Activated naive CD4-positive, alpha-beta T cell treated with anti-CD3 and anti-CD28 coated beads for 36 hours (primary cell): Measurements from ENCODE around the gene SPATA24. TPM values are rescaled to one million over a fixed set of nuclear protein-coding genes. Genes with fewer than 3 reads are reported as not detected.
A peak's percentile ranks its signal among the peaks of the same experiment; 100 is the strongest.

Experiments used
- CTCF ChIA-PET: fragments of 350-600 bp; sonication (Branson Sonifier 250); formaldehyde crosslinking; loops from one replicate; lab custom pipeline; 2021; ENCODE audit warnings: antibody characterized with exemption; lab: Charles Lee
- DNase-seq: peaks from one replicate; pipeline ENCODE4 v3.0.0-alpha.2; 2020
- H3K27ac Mint-ChIP-seq: one replicate; pipeline ENCODE4 v1.8.0; 2021; ENCODE audit warnings: mild to moderate bottlenecking, mixed read lengths
- H3K27me3 Mint-ChIP-seq: one replicate; pipeline ENCODE4 v1.8.0; 2021; ENCODE audit warnings: low read depth, mixed read lengths
- H3K36me3 Mint-ChIP-seq: one replicate; pipeline ENCODE4 v1.8.0; 2021; ENCODE audit warnings: low read depth, mixed read lengths
- H3K4me1 Mint-ChIP-seq: one replicate; pipeline ENCODE4 v1.8.0; 2021; ENCODE audit warnings: low read depth, mixed read lengths
- H3K4me3 Mint-ChIP-seq: one replicate; pipeline ENCODE4 v1.8.0; 2021; ENCODE audit warnings: mild to moderate bottlenecking, moderate library complexity, mixed read lengths
- H3K9me3 Mint-ChIP-seq: one replicate; pipeline ENCODE4 v1.8.0; 2021; ENCODE audit warnings: mixed read lengths
- intact Hi-C: fragments of 100-400 bp; cut with micrococcal nuclease; formaldehyde crosslinking; loops from one replicate; pipeline ENCODE4 v1.15.1; 2023
- total RNA-seq, 2 experiments: library from RNA; stranded (reverse); gene quantifications; one replicate each; pipeline ENCODE4 v1.2.3, GENCODE V29; 2021

SPATA24 gene
- total RNA-seq, 2 experiments from 2014 or later, result 6.0 to 7.4 TPM

DNA sequence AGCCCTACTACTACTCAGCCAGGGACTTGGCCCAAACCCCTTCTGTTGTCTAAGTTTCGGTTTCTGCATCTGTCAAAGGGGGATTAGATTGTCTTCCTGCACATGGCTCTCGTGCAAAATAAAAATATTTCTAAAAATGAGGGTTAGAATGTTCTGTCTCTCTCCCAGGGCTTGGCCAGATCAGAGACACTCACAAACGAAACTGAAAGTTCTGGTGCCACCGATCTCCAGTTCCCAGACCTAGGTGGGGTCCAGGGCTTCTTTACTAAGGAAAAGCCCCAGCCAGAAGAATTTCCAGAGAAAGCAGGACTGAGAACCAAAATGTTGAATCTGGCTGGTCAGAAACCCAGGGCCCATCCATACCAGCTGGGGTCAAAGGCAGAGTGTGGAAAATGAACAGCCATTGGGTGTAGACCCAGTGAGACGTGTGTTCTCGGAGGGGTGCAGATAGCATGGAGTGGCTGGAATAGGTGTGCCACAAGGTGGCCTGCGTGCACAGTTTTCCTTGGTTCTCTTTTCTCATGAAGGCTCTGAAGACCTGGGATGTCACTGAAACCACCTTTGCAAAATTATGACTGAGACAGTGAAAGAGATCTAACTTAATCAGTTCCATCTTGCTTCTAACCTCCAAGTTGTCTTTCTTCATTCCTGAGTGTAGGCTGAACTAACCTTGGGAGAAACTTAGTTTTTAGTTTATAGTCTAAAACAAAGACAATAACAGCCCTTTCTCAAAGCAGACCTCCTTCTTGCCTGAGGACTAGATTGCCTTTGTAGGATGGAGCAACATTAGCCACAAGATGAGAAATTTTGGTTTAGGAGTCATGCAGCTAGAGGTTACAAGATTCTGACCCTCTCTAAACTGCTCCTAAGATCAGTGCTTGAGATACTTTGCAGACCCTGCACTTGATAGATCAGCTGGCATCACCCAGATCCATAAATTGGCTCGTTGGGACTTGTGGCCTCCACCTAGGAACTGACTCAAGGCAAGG, 18.5 kb downstream of the SPATA24 start:
- no peaks in the 10 kb centered on the region for H3K9me3 Mint-ChIP-seq
- intact Hi-C loops, result no loop called here
- H3K27me3 Mint-ChIP-seq, result no peaks in the 10 kb centered on the region
- peaks cover 30% of the 10 kb centered on the region for H3K4me1 Mint-ChIP-seq
- no peaks in the 10 kb centered on the region for H3K36me3 Mint-ChIP-seq
- peak; percentile 55 for DNase-seq
- CTCF ChIA-PET, result interaction anchor here (0.6 to 2.2 kb wide), 2 partner anchors 17 to 126 kb away, joined by 3 to 6 read pairs; no protein-coding TSS in a partner anchor
- H3K27ac Mint-ChIP-seq, result peak overlapping the region; percentile 56
- peak overlapping the region; percentile 29 for H3K4me3 Mint-ChIP-seq

DNA sequence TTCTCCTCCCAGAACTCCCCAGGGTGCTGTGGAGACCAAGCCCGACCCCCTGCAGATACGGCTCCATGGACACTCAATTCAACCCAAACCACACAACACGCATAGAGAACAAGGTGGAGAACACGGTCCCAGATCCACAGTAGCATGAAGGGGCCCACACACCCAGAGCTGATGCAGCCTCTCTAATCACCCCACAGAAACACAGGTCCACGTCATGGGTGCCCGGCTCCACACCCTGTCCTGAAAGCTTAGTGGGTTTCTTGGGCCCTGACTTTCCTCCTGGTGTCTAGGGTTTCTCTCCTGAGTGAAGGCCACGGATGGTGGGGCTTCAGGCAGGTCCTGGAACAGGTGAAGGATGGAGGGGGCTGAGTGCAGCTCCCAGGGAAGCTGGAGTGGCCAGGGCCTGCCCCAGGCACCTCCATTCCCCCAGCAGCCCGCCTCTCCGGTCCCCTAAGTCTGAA, 19.3 kb downstream of the SPATA24 start:
- CTCF ChIA-PET, result no interaction called here
- Mint-ChIP-seq H3K9me3 (no peaks in the 10 kb centered on the region), H3K36me3 (no peaks in the 10 kb centered on the region), H3K27ac (no peak overlapping the region), H3K4me1 (peaks cover 23% of the 10 kb centered on the region), H3K4me3 (no peak overlapping the region), H3K27me3 (no peaks in the 10 kb centered on the region)
- no peak for DNase-seq
- intact Hi-C loops, result no loop called here

DNA sequence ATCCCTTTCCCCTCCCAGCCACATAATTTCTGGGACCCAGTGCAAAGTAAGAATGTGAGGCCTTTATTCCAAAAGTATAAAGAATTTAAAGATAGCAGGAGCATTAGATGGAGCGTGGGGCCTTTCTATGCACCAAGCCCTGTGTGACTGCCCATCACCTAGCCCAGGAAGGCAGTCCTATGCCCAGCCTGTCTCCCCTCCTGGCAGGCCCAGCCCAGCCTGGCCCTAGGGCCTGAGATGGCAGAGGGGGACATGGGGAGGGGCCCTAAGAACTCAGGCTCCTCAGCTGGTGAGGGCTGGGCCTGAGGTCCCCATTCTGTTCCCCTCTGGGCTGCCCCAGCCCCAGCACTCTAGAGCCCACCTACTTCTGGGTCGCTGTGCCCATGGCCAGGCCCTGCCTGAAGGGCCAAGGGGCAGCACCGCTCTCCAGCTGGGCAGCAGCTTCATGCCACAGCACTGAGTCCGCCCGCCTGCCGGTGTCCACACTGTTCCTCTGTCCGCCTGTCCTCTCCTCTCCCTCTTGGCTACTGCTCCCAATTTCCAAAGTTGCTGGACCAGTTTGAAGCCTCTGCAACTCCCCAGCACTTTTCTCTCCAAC, 19.8 kb downstream of the SPATA24 start:
- CTCF ChIA-PET, result no interaction called here
- DNase-seq, result no peak
- no peak overlapping the region for H3K4me3 Mint-ChIP-seq
- H3K4me1 Mint-ChIP-seq, result peaks cover 20% of the 10 kb centered on the region
- H3K9me3 Mint-ChIP-seq, result no peaks in the 10 kb centered on the region
- intact Hi-C loops, result no loop called here
- H3K27ac Mint-ChIP-seq, result no peak overlapping the region
- H3K36me3 Mint-ChIP-seq, result no peaks in the 10 kb centered on the region
- H3K27me3 Mint-ChIP-seq, result no peaks in the 10 kb centered on the region

DNA sequence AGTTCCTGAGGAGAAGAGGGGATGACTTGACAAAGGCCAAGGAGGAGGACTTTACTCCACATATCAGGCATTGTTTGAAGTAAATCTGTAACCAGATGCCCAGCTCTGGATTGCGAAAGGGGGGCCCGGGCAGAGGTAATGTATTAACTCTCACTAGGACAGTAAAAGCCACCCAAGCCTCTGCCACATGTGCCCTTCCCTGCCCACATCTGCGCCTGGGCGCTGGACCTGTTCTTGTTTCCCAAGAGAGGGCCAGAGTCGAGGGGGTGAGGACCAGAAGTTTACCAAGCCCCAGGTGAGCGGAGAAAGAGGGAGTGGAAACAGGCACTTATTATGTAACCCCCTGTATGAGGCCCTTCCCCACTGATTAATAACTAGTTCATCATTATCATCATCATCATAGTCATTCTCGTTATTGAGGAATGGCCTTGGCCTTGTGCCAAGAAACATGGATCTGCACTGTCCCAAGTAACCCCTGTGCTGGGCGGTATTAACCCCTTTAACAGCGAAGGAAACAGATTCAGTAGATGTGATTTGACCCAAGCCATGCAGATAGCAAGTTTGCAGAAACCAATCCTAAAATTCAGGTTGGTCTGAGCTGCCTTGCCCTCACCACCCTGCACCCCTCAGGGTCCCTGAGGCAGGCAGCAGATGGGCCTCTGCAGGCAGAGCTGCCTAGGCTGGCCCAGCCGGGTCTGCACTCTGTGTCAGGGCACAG, 20.5 kb downstream of the SPATA24 start, which contains the start of gene SLC23A1:
SLC23A1 (minus strand) TSS at position 23 of the 718 bp plus-strand sequence. CDS start 44 bp downstream, outside the sequence.
- Mint-ChIP-seq H3K36me3 (no peaks in the 10 kb centered on the region), H3K27ac (no peak within 1 kb of the TSS), H3K4me3 (no peak within 1 kb of the TSS), H3K9me3 (no peaks in the 10 kb centered on the region), H3K4me1 (peaks cover 18% of the 10 kb centered on the region), H3K27me3 (no peaks in the 10 kb centered on the region)
- intact Hi-C loops, result no loop called here
- CTCF ChIA-PET, result interaction anchor here (0.6 kb wide), 1 partner anchor 93 kb away, joined by 3 read pairs; no protein-coding TSS in a partner anchor
- no peak for DNase-seq

DNA sequence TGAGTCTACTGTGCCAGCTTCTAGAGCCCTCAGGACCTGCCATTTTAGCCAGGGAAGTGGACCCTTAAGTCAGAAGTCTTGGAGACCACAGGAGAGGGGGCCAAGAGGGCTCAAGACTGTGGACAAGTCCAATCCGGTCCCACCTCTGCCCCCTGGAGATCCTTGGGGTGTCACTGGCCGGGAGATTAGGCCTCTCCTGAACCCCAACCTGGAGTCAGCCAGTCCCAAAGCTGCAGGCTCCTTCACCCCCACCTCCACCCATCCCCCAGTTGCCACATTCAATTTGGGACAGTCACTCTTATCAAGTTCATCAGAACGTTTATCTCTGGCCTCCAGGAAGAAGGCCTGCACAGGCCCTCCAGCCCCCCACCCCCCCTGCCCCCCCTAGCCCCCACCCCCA, 21.1 kb downstream of the SPATA24 start:
- H3K9me3 Mint-ChIP-seq, result no peaks in the 10 kb centered on the region
- no peaks in the 10 kb centered on the region for H3K27me3 Mint-ChIP-seq
- intact Hi-C loops, result no loop called here
- no peak overlapping the region for H3K4me3 Mint-ChIP-seq
- no peak overlapping the region for H3K27ac Mint-ChIP-seq
- DNase-seq, result no peak
- H3K4me1 Mint-ChIP-seq, result peaks cover 18% of the 10 kb centered on the region
- CTCF ChIA-PET, result no interaction called here
- no peaks in the 10 kb centered on the region for H3K36me3 Mint-ChIP-seq

DNA sequence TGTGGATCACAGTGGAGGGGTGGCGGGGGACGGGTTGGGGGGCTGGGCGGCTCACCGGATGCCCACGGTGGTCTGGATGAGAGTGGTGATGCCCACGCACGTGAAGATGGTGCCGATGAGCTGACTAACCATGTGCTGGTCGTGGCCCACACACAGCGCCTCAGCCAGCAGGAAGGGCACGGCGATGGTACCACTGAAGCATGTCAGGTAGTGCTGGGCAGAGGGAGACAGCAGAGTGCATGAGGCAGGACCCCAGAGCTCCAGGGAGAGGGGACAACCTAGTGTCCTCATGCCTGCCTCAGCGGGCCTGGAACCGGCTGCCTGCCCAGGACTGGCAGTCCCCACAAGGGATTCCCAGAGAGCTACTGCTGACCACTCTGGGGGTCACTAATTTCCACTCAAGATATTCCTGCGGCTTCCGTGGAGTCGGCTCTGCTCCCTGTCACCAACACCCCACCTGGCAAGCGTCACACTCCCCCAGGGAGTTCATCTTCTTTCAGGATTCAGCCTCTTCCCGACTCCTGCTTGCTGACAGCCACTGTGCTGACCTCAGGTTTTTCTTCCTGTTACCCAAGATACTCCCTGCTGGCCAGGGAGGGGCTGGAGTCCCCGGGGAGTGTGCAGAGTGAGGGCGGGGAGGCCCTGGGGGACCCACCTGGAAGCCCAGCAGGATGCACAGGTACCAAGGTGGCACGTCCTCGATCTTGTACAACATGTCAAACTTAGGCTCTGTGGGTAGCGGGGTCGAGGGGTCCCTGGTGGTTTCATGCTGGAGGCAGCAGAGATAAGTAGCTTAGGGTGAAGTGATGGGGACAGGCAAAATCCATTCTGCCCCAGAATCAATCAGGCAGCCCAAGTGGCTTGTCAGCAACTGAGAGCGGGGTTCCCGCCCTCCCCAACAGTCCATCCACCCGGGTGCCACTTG, 21.8 kb downstream of the SPATA24 start:
- Mint-ChIP-seq H3K9me3 (no peaks in the 10 kb centered on the region), H3K27me3 (no peaks in the 10 kb centered on the region), H3K27ac (no peak overlapping the region), H3K36me3 (peaks cover 1% of the 10 kb centered on the region), H3K4me3 (no peak overlapping the region), H3K4me1 (peaks cover 18% of the 10 kb centered on the region)
- intact Hi-C loops, result no loop called here
- CTCF ChIA-PET, result no interaction called here
- DNase-seq, result no peak

DNA sequence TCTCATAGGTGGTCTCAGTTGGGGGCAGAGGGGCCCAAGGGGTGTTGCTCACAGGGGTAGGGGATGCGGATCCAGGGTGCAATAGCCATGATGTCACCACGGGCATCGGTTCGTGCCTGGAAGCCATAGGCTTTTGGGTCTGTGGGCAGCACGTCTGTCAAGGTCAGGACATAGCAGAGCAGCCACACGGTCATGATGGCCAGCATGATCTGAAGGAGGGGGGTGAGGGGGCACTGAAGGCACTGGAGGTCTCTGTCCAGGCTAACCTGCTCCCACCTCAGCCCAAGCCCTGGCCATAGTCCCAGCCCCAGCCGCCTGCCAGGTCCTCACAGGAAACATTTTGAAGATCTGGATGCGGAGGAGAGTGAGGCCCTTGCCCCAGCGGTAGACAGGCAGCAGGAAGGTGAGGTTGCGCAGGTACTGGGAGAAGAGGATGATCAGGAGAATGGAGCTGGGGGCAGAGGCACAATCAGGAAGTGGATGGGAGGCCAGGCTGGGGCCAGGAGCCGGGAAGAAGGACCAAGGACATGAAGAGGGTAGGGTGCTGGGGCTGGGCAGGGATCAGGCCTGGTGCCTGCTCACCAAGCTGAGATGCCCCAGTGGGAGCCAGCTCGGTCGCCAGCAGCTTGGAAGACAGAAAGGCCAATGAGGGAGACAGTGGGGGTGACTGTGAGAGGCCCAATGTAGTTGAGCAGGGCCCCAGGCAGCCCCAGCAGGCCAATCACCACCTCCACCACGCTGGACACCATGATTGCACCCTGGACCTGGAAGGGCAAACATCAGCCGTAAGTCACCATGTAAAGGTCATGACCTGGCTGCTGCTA, 24.1 kb downstream of the SPATA24 start:
- CTCF ChIA-PET, result no interaction called here
- intact Hi-C loops, result no loop called here
- peaks cover 1% of the 10 kb centered on the region for H3K36me3 Mint-ChIP-seq
- no peak for DNase-seq
- no peak overlapping the region for H3K27ac Mint-ChIP-seq
- no peaks in the 10 kb centered on the region for H3K9me3 Mint-ChIP-seq
- no peak overlapping the region for H3K4me3 Mint-ChIP-seq
- peaks cover 8% of the 10 kb centered on the region for H3K4me1 Mint-ChIP-seq
- H3K27me3 Mint-ChIP-seq, result no peaks in the 10 kb centered on the region

DNA sequence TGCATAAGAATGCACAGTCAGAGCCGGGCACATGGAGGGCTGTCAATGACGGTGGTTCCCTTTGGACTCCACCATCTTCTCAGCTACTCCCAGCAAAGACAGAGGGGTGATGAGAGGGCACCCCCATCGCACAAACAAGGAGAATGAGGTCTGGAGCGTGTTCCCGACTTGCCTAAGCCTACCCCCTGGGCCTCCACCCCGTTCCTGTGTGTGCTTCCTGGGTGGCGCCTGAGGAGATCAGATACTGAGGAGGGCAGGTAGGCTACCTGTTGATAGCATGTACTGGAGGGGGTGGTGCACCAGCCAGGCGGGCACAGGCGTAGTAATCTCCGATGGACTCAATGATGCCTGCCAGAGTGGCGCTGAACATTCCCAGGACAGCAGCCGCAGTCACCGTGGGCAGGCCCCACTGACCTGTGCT, 24.9 kb downstream of the SPATA24 start:
- H3K4me1 Mint-ChIP-seq, result peaks cover 2% of the 10 kb centered on the region
- H3K27ac Mint-ChIP-seq, result no peak overlapping the region
- CTCF ChIA-PET, result no interaction called here
- H3K27me3 Mint-ChIP-seq, result no peaks in the 10 kb centered on the region
- H3K36me3 Mint-ChIP-seq, result peaks cover 1% of the 10 kb centered on the region
- no peak overlapping the region for H3K4me3 Mint-ChIP-seq
- no peaks in the 10 kb centered on the region for H3K9me3 Mint-ChIP-seq
- DNase-seq, result no peak
- intact Hi-C loops, result no loop called here

DNA sequence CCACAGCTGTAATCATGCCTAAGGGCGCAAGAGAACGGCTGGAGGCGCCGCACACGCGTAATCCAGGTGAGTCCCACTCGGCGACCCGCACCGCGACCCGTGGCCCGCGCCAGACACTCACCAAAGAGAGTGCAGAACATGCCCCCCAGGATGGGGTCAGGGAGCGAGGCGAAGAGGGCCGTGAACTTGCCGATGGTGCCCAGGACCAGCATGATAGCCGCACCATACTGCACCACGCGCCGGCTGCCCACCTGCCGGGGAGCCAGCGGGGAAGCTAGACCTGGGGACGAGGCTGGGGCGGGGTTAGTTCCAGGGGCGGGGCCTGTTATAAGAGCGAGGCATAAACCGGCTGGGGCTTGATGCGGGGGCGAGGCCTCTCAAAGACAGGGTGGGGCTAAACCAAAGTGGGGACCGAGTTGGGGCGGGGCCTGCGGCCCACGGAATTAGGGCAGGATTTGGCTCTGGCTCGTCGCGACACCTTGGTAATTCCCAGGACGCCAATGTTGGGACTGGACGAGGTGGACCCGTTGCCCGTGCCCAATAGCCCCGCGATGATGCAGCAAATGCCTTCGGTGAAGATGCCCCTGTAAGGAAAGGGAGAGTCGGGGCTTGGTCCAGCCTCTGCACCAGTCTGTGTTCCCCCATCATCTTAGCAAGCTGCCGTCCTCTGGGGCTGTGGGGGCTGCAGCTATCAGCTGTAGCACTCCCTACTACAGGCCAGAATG, 25.6 kb downstream of the SPATA24 start:
- Mint-ChIP-seq H3K4me3 (no peak overlapping the region), H3K36me3 (peaks cover 1% of the 10 kb centered on the region), H3K4me1 (peaks cover 2% of the 10 kb centered on the region), H3K27me3 (no peaks in the 10 kb centered on the region), H3K9me3 (no peaks in the 10 kb centered on the region), H3K27ac (no peak overlapping the region)
- DNase-seq, result no peak
- intact Hi-C loops, result no loop called here
- CTCF ChIA-PET, result no interaction called here

DNA sequence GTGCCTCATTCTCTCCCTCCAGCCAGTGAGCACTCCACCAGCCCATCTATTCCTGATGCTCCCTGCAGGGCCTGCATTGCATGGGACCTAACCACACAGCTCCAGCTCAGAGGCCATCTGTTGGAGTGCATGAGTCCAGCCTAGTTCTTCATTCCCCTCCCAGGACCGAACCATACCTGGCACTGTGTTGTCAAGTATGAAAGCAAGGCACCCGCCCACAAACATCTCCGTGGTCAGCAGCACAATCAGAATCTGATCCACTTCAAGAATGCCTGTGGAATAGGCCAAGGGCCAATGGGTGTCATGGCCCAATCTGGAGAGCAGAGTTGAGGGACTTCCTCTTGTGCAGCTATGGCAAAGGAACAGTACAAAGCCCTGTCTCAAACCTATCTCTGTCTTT, 26.7 kb downstream of the SPATA24 start:
- intact Hi-C loops, result no loop called here
- H3K4me1 Mint-ChIP-seq, result peaks cover 2% of the 10 kb centered on the region
- no peak for DNase-seq
- no peak overlapping the region for H3K4me3 Mint-ChIP-seq
- H3K9me3 Mint-ChIP-seq, result no peaks in the 10 kb centered on the region
- CTCF ChIA-PET, result interaction anchor here (1.0 kb wide), 1 partner anchor 25 kb away, joined by 3 read pairs; no protein-coding TSS in a partner anchor
- H3K27me3 Mint-ChIP-seq, result no peaks in the 10 kb centered on the region
- H3K27ac Mint-ChIP-seq, result no peak overlapping the region
- H3K36me3 Mint-ChIP-seq, result peaks cover 1% of the 10 kb centered on the region
